GDM1 (cell line): ENCODE data around the gene PANK2.
"Not testable (repeated sequence)": the region's sequence is repeated elsewhere in the genome, so short reads cannot be mapped to it uniquely, and the experiment has no call there.

Experiments used
- DNase-seq: peaks from one replicate; lab custom pipeline; 2025; lab: John Stamatoyannopoulos, UW

Gene PANK2

DNA sequence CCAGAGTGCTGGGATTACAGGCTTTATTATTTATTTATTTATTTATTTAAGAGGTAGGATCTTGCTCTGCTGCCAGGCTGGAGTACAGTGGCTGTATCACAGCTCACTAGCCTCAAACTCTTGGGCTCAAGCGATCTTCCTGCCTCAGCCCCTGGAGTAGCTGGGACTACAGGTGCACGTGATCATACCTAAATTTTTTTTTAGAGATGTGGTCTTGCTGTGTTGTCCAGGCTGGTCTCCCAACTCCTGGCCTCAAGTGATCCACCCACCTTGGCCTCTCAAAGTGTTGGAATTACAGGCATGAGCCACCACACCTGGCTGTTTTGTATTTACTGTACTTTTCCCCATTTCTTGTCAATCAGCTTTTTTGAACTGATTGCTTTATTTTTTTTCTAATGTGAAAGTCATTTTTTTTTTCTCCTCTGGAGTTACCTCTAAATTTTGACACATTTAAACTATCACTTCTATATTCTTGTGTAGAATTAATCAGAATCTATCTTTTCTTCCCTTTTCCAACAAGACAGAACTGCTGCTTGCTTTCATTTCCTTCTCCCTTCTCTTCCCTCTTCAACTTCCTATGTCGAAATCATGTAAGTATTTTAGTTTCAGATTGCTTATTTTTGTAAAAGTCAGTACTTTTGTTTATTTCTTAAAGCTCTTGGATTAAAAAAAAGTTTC lies 12.0 kb downstream of the PANK2 start:
- no peak for DNase-seq

DNA sequence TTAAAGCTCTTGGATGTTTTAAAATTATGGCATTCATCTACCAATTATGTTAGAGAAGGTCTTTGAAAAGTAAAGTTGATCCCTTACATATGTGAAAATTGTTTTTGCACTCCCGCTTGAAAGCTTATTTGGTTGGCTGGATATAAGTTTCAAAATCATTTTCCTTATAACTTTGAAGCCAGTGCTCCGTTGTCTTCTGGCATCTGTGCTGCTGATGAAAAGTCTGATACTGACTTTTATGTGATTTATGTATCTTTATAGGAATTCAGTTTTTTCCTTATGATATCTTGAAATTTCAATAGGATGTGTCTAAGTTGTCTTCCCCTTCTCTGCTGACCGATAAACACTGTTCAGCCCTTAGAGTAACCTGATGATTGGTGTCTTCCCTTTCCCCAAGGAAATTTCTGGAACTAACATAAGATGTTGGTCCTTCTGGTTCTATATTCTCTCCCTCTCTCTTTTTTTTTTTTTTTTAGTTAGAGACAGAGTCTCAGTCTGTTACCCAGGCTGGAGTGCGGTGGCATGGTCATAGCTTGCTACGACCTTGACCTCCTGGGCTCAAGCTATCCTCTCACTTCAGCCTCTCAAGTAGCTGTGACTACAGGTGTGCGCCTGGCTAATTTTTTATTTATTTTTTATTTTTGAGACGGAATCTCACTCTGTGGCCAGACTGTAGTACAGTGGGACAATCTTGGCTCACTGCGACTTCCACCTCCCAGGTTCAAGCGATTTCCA lies 12.7 kb downstream of the PANK2 start:
- DNase-seq: no peak

GRCh38 chr20:3902446-3902845 lies 13.3 kb downstream of the PANK2 start:
- no peak for DNase-seq

- no peak for DNase-seq
These were observed 15.0 kb downstream of the PANK2 start for GRCh38 chr20:3904224-3904623.

- no peak for DNase-seq
These were observed 15.7 kb downstream of the PANK2 start for GRCh38 chr20:3904857-3905256.

DNA sequence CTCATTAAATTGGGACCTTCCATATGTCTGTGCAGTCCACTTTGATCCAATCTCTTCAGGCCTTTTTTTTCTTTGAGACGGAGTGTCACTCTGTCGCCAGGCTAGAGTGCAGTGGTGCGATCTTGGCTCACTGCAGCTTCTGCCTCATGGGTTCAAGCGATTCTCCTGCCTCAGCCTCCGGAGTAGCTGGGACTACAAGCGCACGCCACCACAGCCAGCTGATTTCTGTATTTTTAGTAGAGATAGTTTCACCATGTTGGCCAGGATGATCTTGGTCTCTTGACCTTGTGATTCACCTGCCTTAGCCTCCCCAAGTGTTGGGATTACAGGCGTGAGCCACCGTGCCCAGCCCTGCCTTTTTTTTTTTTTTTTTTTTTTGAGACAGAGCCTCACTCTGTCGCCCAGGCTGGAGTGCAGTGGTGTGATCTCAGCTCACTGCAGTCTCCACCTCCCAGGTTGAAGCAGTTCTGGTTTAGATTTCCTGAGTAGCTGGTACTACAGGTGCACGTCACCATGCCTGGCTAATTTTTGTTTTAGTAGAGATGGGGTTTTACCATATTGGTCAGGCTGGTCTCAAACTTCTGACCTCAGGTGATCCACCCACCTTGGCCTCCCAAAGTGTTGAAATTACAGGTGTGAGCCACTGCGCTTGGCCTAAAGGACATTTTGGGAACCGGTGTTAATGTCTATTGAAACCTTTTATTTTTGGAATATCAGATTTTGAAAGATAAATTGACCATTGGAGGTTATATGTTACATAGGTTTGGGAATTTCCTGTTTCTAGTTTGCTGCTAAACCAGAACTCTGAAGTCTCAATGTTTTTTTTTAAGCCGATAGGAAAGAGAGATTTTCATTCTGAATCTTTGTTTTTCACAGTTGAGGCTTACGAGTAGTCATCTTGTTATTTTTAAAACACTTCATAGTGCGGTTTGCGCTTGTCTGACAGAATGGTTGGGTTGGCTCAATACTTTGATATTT lies 17.8 kb downstream of the PANK2 start:
- DNase-seq: not testable (repeated sequence)

- DNase-seq: no peak
These were observed 19.5 kb downstream of the PANK2 start for GRCh38 chr20:3908667-3909066.

DNA sequence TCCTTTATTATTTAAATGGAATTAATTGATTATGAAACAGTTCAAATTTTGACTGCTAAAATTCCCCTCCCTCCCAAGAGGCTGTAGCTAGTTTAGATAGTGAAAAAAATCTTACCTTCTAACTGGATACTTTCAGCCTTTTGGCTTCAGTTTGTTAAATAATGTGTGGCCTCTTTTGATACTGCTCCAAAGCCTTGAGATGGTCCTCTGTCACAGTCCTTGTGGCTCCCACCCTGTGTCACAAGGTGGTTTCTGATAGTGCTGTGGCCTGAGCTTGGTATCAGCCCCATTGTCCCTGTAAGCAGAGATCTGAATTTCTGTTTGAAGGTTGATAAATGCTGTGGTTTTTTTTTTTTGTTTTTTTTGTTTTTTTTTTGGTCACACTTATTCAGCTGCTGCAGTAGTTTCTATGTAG lies 20.8 kb downstream of the PANK2 start:
- DNase-seq: no peak

- no peak for DNase-seq
These were observed 21.7 kb downstream of the PANK2 start for GRCh38 chr20:3910853-3911252.

- DNase-seq: no peak
These were observed 22.8 kb downstream of the PANK2 start for GRCh38 chr20:3911956-3912355.

DNA sequence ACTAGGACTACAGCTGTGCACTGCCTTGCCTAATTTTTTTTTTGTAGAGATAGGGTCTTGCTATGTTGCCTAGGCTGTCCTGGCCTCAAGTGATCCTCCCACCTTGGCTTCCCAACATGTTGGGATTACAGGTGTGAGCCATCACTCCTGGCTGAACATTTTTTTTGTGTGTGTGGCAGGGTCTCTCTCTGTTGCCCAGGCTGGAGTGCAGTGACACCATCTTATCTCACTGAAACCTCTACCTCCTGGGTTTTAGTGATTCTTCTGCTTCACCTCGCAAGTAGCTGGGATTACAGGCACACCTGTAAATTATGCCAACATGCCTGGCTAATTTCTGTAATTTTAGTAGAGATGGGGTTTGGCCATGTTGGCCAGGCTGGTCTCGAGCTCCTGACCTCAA lies 25.3 kb downstream of the PANK2 start:
- no peak for DNase-seq

DNA sequence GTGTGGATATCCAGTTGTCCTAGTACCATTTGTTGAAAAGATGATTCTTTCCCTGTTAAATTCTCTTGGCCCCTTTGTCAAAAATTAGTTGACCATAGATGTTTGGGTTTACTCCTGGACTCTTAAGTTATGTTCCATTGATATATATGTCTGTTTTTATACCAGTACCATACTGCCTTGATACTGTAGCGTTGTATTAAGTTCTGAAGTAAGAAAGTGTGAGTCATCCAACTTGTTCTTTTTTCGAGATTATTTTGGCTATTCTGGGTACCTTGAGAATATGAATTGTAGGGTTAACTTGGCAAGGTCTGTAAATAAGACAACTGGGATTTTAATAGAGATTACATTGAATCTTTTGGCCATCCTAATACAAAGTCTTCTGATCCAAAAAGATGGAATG lies 26.5 kb downstream of the PANK2 start:
- DNase-seq: no peak

DNA sequence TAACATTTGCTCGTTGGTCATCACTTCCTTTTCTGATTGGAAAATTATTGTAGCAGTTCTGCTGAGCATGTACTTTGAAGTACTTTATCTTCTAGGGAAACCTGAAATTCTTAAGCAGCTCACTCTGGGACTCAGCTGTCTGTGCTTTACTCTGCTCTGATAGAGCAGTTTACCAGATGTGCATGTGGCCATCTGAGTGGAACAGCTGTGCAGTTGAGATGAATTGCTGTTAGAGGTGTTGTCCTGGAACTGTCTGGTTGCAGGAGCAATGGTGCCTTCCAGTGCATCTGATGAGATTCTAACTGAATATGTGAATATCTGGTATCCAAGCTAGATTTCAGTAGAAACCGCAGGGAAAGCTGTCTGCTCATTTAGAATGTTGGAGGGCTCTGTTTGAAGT lies 27.2 kb downstream of the PANK2 start:
- no peak for DNase-seq

DNA sequence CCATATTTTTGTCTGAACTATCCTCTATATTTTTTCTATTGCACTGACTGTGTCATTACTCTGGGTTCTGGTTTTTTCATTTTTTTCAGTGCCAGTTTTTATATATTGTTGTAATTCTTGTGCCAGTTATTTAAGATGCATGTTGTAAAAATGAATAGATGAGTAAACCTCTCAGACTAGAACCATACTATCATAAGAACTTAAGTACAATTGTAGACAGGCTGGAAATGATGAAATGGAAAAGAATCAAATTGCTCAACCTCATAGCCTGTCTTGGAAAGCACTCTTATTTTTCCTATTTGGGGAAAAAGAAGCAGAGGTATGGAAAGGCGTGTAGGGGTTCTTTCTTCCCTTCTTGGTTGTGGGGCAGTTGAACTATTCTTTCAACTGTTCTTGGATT lies 30.2 kb downstream of the PANK2 start:
- DNase-seq: no peak

DNA sequence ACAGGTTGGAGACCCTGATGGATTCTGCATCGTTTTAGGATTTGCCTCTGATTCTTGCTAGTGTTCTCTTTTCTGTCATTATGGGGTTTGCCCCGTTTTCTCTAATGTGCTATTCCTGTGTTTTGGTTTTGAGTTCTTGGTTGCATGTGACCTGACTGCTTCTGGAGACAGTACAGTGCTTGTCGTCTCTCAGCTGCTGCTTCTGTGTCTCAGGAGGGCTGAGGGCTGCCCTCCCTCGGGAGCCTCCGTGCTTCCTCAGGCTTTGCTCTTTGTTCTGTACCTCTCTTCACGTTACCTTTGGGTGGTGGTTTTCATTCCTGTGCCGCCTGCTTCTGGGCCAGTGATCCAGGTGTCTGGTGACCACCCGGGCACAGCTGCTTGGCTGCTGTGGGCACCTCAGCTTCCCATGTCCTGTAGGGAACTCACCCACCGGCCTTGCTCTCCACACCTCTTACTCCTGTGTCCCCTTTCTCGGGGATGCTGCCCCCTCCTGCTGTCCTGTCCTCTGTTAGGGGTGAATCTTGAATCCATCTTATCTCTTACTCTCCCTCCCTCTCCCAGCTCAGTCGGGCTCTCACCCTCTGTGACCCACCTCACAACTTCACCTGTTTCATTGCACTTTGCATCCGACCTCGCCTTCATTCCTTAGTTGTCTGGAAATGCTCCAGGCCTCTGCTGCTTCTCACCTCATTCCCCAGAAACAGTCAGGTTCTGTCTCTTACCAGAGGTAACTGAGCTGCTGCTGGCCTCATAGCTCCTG lies 33.2 kb downstream of the PANK2 start:
- DNase-seq: no peak

DNA sequence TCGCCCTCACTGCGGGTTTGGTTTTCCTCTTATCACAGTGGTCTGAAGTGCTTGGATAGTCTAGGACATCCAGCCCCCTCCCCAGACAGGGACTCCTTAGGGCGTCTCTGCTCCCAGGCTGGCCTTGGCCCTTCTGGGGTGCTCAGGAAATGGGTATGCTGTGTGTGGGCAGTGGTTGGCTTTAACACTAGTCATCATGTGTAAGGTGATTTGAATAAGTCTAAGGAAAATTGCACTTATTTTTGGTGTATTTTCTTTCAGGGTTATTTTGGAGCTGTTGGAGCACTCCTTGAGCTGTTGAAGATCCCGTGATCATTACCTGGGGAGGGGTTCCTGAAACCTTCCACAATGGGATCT lies 33.8 kb downstream of the PANK2 start:
- DNase-seq: no peak

GRCh38 chr20:3923818-3924217 lies 34.6 kb downstream of the PANK2 start:
- DNase-seq: no peak

GRCh38 chr20:3924304-3925112 lies 35.3 kb downstream of the PANK2 start:
- no peak for DNase-seq

- DNase-seq: no peak
These were observed 36.0 kb downstream of the PANK2 start for GRCh38 chr20:3925113-3925695.

GRCh38 chr20:3925899-3926638 lies 36.9 kb downstream of the PANK2 start:
- DNase-seq: no peak
